Measurements from ENCODE around the gene DRICH1. TPM values are rescaled to one million over a fixed set of nuclear protein-coding genes. Genes with fewer than 3 reads are reported as not detected.

Gene DRICH1
- polyA plus RNA-seq, 1 of the 3 experiments (the other 2 are of a cell fraction) = 0.21 TPM

DNA sequence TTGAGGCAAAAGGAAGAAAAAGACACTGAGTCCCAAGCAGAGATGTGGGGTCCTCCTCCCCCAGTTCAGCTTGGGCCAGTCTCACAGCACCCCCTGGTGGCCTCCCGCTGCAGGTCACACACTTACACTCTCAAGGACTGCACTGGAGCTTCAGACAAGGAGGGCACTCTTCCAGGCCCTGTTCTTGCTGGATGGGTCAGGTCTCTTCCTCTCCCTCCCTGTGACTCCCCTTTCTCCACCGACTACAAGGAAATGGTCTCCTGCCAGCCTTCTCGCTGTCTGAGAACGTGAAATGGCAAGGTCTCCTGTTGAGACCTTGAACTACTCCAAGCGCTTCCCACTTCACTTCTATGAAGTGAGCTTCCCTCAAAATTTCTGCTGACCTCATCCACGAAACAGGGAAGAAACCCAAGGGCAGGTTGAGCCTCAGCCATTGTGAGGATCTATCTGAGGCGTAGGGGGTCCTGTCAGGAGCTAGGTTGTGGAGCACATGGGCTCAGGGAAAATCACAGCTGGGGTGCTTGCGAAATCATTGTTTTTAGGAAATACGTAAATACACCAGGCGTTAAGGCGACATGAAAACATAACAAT, 40.8 kb downstream of the DRICH1 start:
- 41% methylated on average over 11 of the region's 11 CpGs for WGBS (ENCODE audit: low lambda C conversion rate)
- Histone ChIP-seq H3K9ac (no peak overlapping the region), H3K9me3 (no peaks in the 10 kb centered on the region), H3K9me2 (no peaks in the 10 kb centered on the region), H4K20me1 (ENCODE audit: insufficient read depth) (no peaks in the 10 kb centered on the region), H3F3A (replicated peaks; ENCODE audit: insufficient read depth) (no peaks in the 10 kb centered on the region), H3K27me3 (ENCODE audit: insufficient read depth) (no peaks in the 10 kb centered on the region), H3K4me1 (ENCODE audit: control insufficient read depth in 1 of 2, insufficient read depth in 2 of 2, low read depth in 1 of 2, low read length in 1 of 2) (no peaks in the 10 kb centered on the region), H3K79me2 (ENCODE audit: insufficient read depth) (no peaks in the 10 kb centered on the region), H3K4me3 (ENCODE audit: low read depth in 2 of 2, low read length in 1 of 2) (peak overlapping the region in 1 of 2 experiments; percentile 29; a peak in 1 of 4 replicates), H3K36me3 (replicated peaks in 1 of 2; ENCODE audit: control insufficient read depth in 1 of 2, insufficient read depth in 2 of 2, low read length in 1 of 2) (no peaks in the 10 kb centered on the region), H2AFZ (ENCODE audit: low read depth) (no peak overlapping the region), H3K27ac (ENCODE audit: low read depth in 2 of 2, low read length in 1 of 2) (no peak overlapping the region), H3K4me2 (no peak overlapping the region)
- ChIA-PET CTCF (interaction anchor here (0.6 to 3.3 kb wide), 51 partner anchors 9 to 1843 kb away, joined by 3 to 49 read pairs (median 5); partner anchors contain the start of gene IGLL1), POLR2A (no interaction called here)
- no peak for TF ChIP-seq ELF1 (IDR thresholded peaks at IDR 0.05)
- TF ChIP-seq TCF12 (IDR thresholded peaks at IDR 0.05) = no peak
- TF ChIP-seq, protein P1, sequence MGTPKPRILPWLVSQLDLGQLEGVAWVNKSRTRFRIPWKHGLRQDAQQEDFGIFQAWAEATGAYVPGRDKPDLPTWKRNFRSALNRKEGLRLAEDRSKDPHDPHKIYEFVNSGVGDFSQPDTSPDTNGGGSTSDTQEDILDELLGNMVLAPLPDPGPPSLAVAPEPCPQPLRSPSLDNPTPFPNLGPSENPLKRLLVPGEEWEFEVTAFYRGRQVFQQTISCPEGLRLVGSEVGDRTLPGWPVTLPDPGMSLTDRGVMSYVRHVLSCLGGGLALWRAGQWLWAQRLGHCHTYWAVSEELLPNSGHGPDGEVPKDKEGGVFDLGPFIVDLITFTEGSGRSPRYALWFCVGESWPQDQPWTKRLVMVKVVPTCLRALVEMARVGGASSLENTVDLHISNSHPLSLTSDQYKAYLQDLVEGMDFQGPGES (IDR thresholded peaks at IDR 0.05; ENCODE audit: low read depth, low read length) = no peak
- TF ChIP-seq, protein P2, sequence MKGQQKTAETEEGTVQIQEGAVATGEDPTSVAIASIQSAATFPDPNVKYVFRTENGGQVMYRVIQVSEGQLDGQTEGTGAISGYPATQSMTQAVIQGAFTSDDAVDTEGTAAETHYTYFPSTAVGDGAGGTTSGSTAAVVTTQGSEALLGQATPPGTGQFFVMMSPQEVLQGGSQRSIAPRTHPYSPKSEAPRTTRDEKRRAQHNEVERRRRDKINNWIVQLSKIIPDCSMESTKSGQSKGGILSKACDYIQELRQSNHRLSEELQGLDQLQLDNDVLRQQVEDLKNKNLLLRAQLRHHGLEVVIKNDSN (IDR thresholded peaks at IDR 0.05; ENCODE audit: borderline replicate concordance, low read depth) = no peak
- TF ChIP-seq CHD2 (IDR thresholded peaks at IDR 0.05; ENCODE audit: low read length, partially characterized antibody) = no peak
- no peak for TF ChIP-seq FOSL2 (IDR thresholded peaks at IDR 0.05; ENCODE audit: borderline replicate concordance, low read depth)
- TF ChIP-seq SMC3 (IDR thresholded peaks at IDR 0.05; ENCODE audit: low read depth, low read length) = peak; percentile 85
- TF ChIP-seq, protein P3, sequence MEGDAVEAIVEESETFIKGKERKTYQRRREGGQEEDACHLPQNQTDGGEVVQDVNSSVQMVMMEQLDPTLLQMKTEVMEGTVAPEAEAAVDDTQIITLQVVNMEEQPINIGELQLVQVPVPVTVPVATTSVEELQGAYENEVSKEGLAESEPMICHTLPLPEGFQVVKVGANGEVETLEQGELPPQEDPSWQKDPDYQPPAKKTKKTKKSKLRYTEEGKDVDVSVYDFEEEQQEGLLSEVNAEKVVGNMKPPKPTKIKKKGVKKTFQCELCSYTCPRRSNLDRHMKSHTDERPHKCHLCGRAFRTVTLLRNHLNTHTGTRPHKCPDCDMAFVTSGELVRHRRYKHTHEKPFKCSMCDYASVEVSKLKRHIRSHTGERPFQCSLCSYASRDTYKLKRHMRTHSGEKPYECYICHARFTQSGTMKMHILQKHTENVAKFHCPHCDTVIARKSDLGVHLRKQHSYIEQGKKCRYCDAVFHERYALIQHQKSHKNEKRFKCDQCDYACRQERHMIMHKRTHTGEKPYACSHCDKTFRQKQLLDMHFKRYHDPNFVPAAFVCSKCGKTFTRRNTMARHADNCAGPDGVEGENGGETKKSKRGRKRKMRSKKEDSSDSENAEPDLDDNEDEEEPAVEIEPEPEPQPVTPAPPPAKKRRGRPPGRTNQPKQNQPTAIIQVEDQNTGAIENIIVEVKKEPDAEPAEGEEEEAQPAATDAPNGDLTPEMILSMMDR (IDR thresholded peaks at IDR 0.05) = peak; percentile 90
- TF ChIP-seq RAD21 (IDR thresholded peaks at IDR 0.05; ENCODE audit: low read length) = peak; percentile 94
- peak; percentile 84 for DNase-seq

DNA sequence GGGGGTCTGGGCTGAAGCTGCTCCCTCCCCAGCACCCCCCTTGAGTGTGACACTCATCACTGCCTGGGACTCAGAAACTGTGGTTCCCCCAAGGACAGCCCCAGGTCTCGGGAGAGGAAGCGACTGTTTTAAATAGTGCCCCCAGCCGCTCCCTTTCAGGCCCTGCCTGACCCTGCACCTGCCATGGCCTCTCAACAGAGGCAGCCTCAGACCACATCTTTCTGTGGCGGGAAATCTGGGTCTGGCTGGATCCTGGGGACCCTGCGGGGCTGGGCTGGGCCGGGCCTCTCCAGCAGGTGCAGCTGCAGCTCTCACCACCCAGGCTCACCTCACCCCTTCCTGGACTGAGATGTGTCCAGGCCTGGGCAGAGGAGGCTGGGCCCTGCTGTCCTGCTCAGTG, 48.3 kb downstream of the DRICH1 start:
- H3K79me2 ChIP-seq (ENCODE audit: insufficient read depth) = no peaks in the 10 kb centered on the region
- WGBS (ENCODE audit: low lambda C conversion rate) = 100% methylated on average over 2 of the region's 6 CpGs
- H3F3A ChIP-seq (replicated peaks; ENCODE audit: insufficient read depth) = no peaks in the 10 kb centered on the region
- ChIA-PET POLR2A (no interaction called here), CTCF (interaction anchor here (0.7 to 6.2 kb wide), 4 partner anchors 8 to 266 kb away, joined by 3 to 38 read pairs (median 4); no protein-coding TSS in a partner anchor)
- no peak for DNase-seq
- TF ChIP-seq TAF1 (IDR thresholded peaks at IDR 0.05; ENCODE audit: borderline replicate concordance, low read depth, low read length) (no peak), GABPA (IDR thresholded peaks at IDR 0.05; ENCODE audit: low read depth) (no peak), FOXJ3 (CRISPR knock-in tag; IDR thresholded peaks at IDR 0.05) (no peak), RCOR1 (IDR thresholded peaks at IDR 0.05; ENCODE audit: low read length) (no peak), YY1 (IDR thresholded peaks at IDR 0.05; ENCODE audit: low read depth) (no peak), NFIC (IDR thresholded peaks at IDR 0.05; ENCODE audit: borderline replicate concordance) (no peak), CHD2 (IDR thresholded peaks at IDR 0.05; ENCODE audit: low read length, partially characterized antibody) (no peak), FOSL2 (IDR thresholded peaks at IDR 0.05; ENCODE audit: borderline replicate concordance, low read depth) (no peak), POLR2AphosphoS5 (IDR thresholded peaks at IDR 0.05; ENCODE audit: low read depth, low read length) (no peak), NRF1 (IDR thresholded peaks at IDR 0.05; ENCODE audit: low read depth, low read length) (no peak), TEAD4 (IDR thresholded peaks at IDR 0.05; ENCODE audit: borderline replicate concordance, insufficient read depth) (no peak), RFX5 (IDR thresholded peaks at IDR 0.05; ENCODE audit: low read length) (no peak), RAD21 (IDR thresholded peaks at IDR 0.05; ENCODE audit: low read length) (no peak)
- TF ChIP-seq, protein P4, sequence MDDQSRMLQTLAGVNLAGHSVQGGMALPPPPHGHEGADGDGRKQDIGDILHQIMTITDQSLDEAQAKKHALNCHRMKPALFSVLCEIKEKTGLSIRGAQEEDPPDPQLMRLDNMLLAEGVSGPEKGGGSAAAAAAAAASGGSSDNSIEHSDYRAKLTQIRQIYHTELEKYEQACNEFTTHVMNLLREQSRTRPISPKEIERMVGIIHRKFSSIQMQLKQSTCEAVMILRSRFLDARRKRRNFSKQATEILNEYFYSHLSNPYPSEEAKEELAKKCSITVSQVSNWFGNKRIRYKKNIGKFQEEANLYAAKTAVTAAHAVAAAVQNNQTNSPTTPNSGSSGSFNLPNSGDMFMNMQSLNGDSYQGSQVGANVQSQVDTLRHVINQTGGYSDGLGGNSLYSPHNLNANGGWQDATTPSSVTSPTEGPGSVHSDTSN (IDR thresholded peaks at IDR 0.05) = no peak
- H3K4me2 ChIP-seq = no peak overlapping the region
- H3K9me2 ChIP-seq = no peaks in the 10 kb centered on the region
- no peak overlapping the region for H3K4me3 ChIP-seq (ENCODE audit: low read depth in 2 of 2, low read length in 1 of 2)
- no peak overlapping the region for H2AFZ ChIP-seq (ENCODE audit: low read depth)
- no peak overlapping the region for H3K27ac ChIP-seq (ENCODE audit: low read depth in 2 of 2, low read length in 1 of 2)
- H3K4me1 ChIP-seq (ENCODE audit: control insufficient read depth in 1 of 2, insufficient read depth in 2 of 2, low read depth in 1 of 2, low read length in 1 of 2) = no peaks in the 10 kb centered on the region
- no peak overlapping the region for H3K9ac ChIP-seq
- no peaks in the 10 kb centered on the region for H3K9me3 ChIP-seq
- H4K20me1 ChIP-seq (ENCODE audit: insufficient read depth) = no peaks in the 10 kb centered on the region
- H3K27me3 ChIP-seq (ENCODE audit: insufficient read depth) = 0 out of 2 replicates have a peak, but pooled peaks cover 6% of the 10 kb centered on the region
- H3K36me3 ChIP-seq (replicated peaks in 1 of 2; ENCODE audit: control insufficient read depth in 1 of 2, insufficient read depth in 2 of 2, low read length in 1 of 2) = no peaks in the 10 kb centered on the region
